ENCODE results near the gene IQCE. TPM values are rescaled to one million over a fixed set of nuclear protein-coding genes. Genes with fewer than 3 reads are reported as not detected.

Gene IQCE
- total and polyA plus RNA-seq, 3 donors from 2014 or later, result 57.9 to 139 (median 86.4) TPM

DNA sequence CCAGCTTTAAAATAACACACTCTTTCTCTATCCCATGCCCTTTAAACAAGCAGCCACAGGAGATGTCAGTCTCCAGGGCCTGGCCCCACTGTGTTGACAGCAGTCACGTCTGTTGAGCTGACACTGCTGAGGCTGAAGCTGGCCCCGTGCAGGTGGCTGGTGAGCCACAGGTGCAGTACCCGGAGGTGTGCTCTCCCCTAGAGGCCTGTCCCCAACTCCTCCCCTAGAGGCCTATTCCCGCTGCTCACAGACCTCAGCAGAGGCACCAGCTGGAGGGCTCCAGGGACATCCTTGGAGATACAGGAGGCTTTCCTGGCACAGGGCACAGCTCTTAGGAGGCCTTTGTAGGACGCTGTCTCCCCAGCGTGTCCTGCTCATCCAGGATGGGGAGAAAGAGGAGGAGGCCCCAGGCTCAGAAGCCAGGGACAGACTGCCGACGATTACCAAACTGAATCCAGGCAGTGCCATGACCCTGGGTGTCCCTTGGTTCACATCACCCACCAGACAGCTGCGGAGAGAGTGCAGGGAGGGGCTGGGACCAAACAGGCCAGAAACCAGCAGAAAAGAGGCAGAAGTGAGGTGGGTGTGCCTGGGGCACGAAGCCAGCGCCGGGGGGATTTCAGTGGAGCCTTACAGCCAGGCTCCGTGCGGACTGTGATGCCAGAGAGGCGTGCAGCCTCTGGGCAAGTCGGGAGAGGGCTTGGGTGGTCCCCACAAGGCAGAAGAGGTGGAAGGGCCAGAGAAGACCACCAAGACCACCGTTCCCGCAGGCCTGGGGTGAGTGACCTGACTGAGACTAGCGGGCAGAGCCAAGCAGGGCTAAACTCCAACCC is 54.5 kb downstream of the IQCE start:
- H3K27me3 ChIP-seq, result no peaks in the 10 kb centered on the region
- TF ChIP-seq, protein P1, sequence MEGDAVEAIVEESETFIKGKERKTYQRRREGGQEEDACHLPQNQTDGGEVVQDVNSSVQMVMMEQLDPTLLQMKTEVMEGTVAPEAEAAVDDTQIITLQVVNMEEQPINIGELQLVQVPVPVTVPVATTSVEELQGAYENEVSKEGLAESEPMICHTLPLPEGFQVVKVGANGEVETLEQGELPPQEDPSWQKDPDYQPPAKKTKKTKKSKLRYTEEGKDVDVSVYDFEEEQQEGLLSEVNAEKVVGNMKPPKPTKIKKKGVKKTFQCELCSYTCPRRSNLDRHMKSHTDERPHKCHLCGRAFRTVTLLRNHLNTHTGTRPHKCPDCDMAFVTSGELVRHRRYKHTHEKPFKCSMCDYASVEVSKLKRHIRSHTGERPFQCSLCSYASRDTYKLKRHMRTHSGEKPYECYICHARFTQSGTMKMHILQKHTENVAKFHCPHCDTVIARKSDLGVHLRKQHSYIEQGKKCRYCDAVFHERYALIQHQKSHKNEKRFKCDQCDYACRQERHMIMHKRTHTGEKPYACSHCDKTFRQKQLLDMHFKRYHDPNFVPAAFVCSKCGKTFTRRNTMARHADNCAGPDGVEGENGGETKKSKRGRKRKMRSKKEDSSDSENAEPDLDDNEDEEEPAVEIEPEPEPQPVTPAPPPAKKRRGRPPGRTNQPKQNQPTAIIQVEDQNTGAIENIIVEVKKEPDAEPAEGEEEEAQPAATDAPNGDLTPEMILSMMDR (IDR thresholded peaks at IDR 0.05), result no peak
- H3K36me3 ChIP-seq (ENCODE audit: low read depth, missing control alignments), result no peaks in the 10 kb centered on the region
- 57 to 62% methylated on average over 15 to 19 of the region's 19 CpGs for WGBS, 2 donors
- no peak for DNase-seq
- H3K27ac ChIP-seq, result peak overlapping the region; percentile 23 to 67
- H3K4me1 ChIP-seq, result peaks cover 17% of the 10 kb centered on the region
- H3K9me3 ChIP-seq, result no peaks in the 10 kb centered on the region
- H3K4me3 ChIP-seq, result no peak overlapping the region
- intact Hi-C loops (cut with DNase I; ENCODE audit: low total_unique reads), result no loop called here

GRCh38 chr7:2613931-2614600 is 55.3 kb downstream of the IQCE start:
- no peak for TF ChIP-seq POLR2A (IDR thresholded peaks at IDR 0.05)
- TF ChIP-seq, protein P1 (IDR thresholded peaks at IDR 0.05), result no peak
- Histone ChIP-seq H3K4me3 (no peak overlapping the region), H3K27me3 (no peaks in the 10 kb centered on the region), H3K4me1 (peaks cover 17% of the 10 kb centered on the region), H3K27ac (peak overlapping the region; percentile 23 to 67), H3K9me3 (no peaks in the 10 kb centered on the region), H3K36me3 (ENCODE audit: low read depth, missing control alignments) (no peaks in the 10 kb centered on the region)
- 48 to 50% methylated on average over 20 to 22 of the region's 22 CpGs for WGBS, 2 donors
- DNase-seq, result peak; percentile 39
- intact Hi-C loops (cut with DNase I; ENCODE audit: low total_unique reads), result no loop called here

- 49 to 62% methylated on average over 22 of the region's 22 CpGs for WGBS, 2 donors
- no peak overlapping the region for H3K4me3 ChIP-seq
- peaks cover 17% of the 10 kb centered on the region for H3K4me1 ChIP-seq
These were observed 56.0 kb downstream of the IQCE start for GRCh38 chr7:2614631-2615330.

DNA sequence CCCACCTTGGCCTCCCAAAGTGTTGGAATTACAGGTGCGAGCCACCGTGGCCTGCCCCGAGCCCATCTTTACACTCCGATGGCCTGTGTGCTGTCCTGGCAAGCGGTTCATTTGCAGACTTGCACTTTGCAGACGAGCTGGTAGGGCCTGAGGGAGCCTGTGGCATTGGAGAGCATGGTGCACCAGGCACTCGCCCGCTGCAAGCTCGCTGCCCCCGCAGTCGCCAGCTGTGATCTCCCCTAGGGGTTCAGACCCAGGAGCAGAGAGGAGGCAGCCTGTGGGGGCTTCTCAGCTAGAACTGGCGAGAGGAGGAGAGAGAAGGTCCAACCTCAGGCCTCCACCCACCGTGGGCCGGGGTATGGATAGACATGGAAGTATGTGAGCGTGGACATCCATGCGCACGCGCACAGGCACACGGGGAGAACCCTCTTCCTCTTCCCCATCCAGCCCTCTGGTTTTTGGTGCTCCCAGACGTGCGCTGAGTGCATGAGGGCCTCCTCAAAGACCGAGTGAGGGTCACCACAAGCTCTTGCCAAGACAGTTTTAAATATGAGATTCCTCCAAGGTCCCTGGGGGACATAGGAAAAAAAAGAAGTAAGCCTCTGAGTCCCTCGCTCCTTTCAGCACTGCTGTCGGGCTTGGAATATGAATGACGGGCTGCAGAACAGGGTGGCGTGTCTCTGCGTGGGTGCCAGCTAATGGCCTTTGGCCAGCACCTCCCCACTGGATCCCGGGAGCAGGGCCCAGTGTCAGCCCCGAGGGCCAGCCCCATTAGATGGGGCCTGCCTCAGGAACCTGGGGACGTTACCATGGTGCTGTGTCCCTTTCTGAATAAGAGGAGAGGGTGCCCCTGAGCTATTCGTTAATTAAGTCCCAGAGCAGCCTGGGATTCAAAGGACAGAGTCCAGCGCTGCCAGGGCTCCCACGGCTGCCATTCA is 57.9 kb downstream of the IQCE start:
- intact Hi-C loops (cut with DNase I; ENCODE audit: low total_unique reads), result no loop called here
- no peak overlapping the region for H3K4me3 ChIP-seq
- H3K27ac ChIP-seq, result no peak overlapping the region

More at GRCh38 chr7:2614631-2615330, 56.0 kb downstream of the IQCE start:
- H3K9me3 ChIP-seq, result no peaks in the 10 kb centered on the region
- H3K36me3 ChIP-seq (ENCODE audit: low read depth, missing control alignments), result no peaks in the 10 kb centered on the region
- TF ChIP-seq, protein P1 (IDR thresholded peaks at IDR 0.05), result no peak
- TF ChIP-seq POLR2A (IDR thresholded peaks at IDR 0.05), result no peak
- DNase-seq, result no peak
- intact Hi-C loops (cut with DNase I; ENCODE audit: low total_unique reads), result no loop called here
- no peaks in the 10 kb centered on the region for H3K27me3 ChIP-seq
- peak overlapping the region in 1 of 2 donors; percentile 23 for H3K27ac ChIP-seq

More for the DNA sequence above, 57.9 kb downstream of the IQCE start:
- Histone ChIP-seq H3K9me3 (no peaks in the 10 kb centered on the region), H3K4me1 (peaks cover 25% of the 10 kb centered on the region), H3K27me3 (no peaks in the 10 kb centered on the region), H3K36me3 (ENCODE audit: low read depth, missing control alignments) (no peaks in the 10 kb centered on the region)
- no peak for DNase-seq
- TF ChIP-seq, protein P1 (IDR thresholded peaks at IDR 0.05), result no peak
- no peak for TF ChIP-seq POLR2A (IDR thresholded peaks at IDR 0.05)
- 90 to 91% methylated on average over 22 to 33 of the region's 33 CpGs for WGBS, 2 donors
